HTERT RPE-1 (cell line): ENCODE results near the gene DCLRE1C.
"Not testable (repeated sequence)": the region's sequence is repeated elsewhere in the genome, so short reads cannot be mapped to it uniquely, and the experiment has no call there.

Experiments used
- in situ Hi-C: fragments of 300-500 bp; cut with MboI; formaldehyde crosslinking; loops from 4 replicates; pipeline ENCODE4 v1.14.3; 2020; ENCODE audit warnings: low sequenced_read_pairs

DCLRE1C gene

DNA sequence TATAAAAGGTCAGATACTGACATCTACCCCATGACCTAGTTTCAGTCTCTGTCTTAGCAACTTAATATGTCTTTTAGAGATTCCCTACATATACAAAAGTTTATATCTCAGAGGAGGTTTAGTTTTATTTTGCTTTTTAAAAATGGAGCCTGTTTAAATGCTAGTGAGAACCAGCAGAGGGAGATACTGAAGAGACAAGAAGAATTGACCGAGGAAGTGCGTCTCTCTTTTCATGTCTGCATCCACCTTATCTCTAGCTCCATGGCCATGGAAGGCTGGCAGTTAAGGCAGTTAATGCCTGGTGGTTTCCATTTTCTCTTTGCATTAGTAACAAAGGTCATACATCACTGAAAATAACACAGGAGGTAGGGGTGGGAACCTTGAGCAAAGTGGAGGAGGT, 64.6 kb downstream of the DCLRE1C start:
- in situ Hi-C loops = no loop called here

DNA sequence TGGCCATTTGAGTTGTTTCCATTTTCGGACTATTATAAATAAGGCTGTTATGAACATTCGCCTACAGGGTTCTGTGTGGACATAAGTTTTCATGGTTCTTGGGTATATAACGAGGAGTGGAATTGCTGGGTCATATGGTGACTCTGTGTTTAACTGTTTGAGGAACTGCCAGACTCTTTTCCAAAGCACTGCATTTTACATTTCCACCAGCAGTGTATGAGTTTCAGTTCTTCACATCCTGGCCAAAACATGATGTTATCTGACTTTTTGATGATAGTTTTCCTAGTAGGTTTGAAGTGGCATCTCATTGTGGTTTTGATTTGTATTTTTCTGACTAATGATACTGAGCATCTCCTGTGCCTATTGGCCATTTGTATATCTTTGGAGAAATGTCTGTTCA, 69.8 kb downstream of the DCLRE1C start:
- in situ Hi-C loops = no loop called here

DNA sequence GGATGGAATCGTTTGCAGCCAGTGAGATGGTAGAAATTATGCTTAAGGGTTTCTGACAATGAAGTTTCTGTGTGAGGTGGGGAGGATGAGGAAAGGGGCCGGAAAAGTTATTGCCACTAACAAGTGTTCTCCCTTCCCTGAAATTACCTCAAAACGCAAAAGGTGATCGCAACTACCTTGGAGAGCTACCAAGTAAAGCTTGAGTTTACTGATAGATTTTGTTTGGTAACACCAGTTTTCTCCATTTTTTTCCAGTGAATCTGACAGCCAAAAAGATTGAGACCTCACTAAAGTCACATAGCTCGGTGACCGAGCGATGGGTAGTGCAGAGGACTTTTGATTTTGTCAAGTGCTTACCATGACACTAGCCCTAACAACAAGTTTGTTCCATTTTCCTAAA, 73.7 kb downstream of the DCLRE1C start:
- in situ Hi-C loops = no loop called here

DNA sequence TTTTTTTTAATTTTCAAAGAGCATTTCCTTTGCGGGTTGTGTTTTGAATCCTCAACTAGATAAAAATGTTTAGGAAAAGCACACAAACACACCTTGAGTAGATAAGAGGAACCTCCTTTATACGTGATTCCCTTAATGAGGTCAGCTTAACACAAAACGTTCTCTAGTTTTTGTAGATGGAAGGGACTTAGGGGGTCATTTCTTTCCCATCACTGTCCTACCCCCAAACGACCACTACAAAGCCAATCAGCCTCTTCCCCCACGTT, 74.0 kb downstream of the DCLRE1C start:
- in situ Hi-C loops = no loop called here

DNA sequence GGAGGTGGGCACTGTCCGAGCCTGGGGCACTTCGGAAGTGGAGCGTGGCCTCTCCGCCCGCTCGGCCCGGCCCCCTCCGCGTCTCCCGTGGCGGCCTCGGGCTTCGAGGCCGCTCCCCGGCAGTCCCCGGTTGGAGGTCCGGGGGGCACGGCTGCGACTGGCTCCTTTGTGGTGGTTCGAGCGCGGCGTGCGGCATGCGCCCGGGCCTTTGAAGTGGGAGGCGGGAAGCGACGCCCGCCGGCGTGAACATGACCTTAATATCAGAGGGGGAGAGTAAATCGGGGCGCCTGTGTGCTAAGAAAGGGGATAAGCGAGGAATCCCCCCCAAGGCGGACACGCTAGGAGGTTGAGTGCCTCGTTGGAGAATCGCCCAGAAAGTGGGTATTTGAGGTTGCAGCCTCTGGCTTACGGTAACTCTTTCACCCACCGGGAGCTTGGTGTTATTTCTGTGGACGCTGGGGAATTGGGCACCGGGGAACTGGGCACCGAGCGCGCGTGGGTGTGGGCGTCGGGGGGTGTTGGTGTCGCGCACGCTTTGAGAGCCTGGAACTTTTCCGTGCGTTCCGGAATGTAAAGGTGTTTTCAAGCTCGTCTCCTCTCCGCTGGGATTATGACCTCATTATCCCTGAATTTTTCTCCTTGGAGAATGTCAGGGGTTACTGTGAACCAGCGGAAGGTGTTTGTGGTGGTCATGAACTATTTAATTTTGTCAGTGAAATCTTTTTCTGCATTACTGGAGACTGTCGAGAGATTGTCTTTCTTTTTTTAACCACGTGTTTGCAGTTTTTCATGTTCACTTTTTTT, 74.6 kb downstream of the DCLRE1C start:
- in situ Hi-C loops = no loop called here

DNA sequence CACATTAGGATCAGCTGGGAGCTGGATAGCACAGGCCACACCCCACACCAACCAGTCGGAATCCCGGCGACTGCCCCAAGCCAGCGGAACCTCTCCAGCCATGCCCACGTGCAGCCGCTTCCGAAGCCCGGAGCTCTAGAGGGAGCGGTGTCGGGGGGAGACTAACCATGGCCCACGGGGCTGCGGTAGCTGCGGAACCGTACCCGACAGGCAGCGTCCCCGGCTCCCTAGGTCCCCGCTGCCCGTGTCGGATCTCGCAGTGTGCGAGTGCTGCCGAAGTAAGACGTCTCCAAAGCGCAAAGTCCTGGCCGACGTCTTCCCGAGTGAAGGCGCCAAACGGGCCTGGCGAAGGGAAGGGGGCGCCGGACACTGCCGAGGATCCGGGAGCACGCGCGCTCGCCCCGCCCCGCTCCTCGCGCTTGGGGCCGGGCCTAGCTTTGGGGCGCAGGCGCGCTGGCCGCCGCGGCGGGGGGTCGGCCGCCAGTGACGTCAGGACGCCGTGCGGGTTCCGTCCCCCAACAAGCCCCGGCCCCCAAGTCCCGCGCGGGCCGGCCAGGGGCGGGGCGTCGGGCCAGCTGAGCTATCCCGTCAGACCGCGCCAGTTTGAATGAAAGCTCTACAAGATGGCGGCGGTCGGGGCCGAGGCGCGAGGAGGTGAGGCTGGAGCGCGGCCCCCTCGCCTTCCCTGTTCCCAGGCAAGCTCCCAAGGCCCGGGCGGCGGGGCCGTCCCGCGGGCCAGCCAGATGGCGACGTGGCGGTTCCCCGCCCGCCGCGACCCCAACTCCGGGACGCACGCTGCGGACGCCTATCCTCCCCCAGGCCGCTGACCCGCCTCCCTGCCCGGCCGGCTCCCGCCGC, 75.4 kb downstream of the DCLRE1C start, which contains the start of gene SUV39H2:
Gene SUV39H2, plus strand, starts transcription at position 601 of the 858 bp plus-strand sequence. Its CDS starts 23 bp downstream, at position 624.
- in situ Hi-C loops = no loop called here

DNA sequence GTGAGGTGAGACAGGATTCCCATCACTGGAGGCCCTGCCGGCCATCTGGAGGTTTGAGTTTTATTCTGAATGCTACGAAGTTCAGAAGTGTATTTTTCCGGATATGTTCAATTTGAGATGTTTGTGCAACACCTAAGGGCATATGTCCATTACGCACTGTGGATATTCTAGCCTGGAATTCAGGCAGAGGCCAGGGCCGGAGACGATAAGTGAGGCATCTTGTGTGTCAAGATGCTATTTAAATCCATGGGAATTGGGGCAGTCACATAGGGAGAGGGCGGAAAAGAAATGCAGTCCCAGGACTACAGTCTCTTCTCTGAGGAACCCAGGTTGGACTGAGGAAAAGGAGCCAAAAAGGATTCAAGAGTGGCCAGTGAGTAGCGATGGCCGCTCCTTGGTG, 77.1 kb downstream of the DCLRE1C start:
- in situ Hi-C loops = no loop called here

DNA sequence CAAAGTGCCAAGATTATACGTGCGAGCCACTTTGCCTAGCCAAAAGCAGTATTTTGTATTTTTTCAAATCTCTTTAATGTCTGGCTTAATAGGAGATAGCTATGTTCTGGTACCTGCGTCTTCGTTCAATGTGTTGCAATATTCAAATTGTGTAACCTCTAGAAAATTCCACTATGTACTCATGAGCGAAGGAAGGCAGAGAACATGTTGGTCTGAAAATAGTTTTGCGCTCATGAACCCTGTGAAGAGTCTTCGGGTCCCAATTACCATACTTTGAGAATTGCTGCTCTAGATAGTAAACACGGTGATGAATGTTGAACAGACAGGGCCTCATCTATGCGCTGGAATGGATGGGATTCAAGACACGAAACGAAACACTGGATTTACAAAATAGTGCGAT, 78.0 kb downstream of the DCLRE1C start:
- in situ Hi-C loops = no loop called here

DNA sequence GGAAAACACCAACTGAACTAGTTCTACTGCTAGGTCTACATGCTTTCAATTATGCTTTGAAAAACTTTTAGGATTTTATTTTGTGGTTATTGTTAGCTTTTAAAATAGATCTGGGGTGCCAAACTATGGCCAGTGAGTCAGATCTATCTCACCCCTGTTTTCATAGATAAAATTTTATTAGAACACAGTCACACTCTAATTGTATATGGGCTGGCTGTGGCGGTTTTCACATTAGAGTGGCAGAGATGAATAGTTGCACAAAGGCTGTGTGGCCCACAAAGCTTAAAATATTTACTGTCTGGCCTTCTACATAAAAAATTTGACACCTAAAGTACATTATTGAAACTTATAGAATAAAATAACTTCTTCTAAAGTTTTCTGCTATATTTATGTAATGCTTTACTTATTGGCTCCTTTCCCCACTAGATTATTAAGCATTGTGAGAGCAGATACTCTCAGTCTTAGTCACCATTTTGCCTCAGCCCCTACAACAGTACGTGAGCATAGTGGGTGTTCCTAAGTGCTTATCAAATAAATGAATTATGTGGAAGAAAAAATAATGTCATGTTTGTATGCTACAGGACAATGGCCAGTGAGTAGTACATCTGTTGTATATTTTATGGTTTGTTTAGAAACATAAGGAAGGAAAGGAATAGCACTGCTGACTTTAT, 80.7 kb downstream of the DCLRE1C start:
- in situ Hi-C loops = no loop called here

DNA sequence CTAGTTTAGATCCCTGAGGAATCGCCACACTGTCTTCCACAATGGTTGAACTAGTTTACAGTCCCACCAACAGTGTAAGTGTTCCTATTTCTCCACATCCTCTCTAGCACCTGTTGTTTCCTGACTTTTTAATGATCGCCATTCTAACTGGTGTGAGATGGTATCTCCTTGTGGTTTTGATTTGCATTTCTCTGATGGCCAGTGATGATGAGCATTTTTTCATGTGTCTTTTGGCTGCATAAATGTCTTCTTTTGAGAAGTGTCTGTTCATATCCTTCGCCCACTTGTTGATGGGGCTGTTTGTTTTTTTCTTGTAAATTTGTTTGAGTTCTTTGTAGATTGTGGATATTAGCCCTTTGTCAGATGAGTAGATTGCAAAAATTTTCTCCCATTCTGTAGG, 89.0 kb downstream of the DCLRE1C start:
- in situ Hi-C loops = not testable (repeated sequence)

DNA sequence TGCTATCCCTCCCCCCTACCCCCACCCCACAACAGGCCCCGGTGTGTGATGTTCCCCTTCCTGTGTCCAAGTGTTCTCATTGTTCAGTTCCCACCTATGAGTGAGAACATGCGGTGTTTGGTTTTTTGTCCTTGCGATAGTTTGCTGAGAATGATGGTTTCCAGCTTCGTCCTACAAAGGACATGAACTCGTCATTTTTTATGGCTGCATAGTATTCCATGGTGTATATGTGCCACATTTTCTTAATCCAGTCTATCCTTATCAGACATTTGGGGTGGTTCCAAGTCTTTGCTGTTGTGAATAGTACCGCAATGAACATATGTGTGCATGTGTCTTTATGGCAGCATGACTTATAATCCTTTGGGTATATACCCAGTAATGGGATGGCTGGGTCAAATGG, 89.4 kb downstream of the DCLRE1C start:
- in situ Hi-C loops = not testable (repeated sequence)

DNA sequence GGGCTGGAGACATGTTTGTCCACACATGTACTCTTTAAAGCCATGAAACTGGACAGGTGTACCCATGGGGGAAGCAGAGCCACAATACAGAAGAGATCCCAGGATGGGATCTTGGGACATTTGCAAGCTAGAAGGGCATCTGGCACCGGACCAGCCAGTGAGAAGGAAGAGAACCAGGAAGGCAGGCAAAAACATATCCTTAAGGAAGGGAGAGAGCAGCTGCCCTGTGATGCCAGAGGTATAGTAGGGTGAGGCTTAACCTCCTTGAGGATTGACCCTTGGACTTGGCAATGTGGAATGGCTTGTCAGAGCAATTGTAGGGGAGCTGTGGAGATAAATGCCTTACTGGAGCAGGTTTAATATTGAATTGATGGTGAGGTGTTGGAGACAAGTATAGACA, 93.1 kb downstream of the DCLRE1C start:
- in situ Hi-C loops = no loop called here

DNA sequence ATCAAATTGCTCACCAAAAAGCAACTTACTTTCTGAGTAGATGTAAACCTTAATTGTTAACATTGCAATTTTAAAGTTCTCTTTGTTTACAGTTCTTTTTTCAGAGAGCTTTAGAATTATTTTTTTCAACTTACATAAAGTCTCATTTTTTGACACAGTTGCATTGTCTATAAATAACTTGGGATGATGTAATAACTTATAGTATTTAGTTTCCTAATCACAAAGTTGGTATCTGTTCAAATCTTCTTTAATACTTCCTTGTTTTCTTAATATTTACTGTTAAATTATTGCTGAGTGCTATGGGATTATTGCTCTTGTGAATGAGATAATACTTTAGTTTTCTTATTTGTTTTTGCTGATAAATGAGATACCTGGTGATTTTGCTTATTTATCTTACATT, 94.1 kb downstream of the DCLRE1C start:
- in situ Hi-C loops = no loop called here

DNA sequence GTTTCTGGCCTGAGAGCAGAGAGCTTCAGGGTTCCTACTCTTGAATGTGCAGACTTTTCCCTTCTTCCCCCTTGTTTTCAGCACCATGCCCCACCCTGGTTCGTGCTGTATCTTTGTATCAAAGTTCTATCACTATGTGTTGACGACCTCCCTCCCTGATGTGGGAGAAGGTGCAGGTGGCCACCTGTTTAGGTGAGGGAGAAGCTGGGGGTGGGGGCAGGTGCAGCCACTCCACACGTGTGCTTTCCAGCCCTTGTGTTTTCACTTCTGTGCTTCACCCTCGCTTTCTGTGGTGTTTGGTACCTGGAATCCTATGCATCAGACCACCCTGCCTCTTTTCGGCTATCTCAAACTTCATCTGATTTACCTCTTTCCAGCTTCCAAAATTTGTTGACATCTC, 94.9 kb downstream of the DCLRE1C start:
- in situ Hi-C loops = no loop called here

DNA sequence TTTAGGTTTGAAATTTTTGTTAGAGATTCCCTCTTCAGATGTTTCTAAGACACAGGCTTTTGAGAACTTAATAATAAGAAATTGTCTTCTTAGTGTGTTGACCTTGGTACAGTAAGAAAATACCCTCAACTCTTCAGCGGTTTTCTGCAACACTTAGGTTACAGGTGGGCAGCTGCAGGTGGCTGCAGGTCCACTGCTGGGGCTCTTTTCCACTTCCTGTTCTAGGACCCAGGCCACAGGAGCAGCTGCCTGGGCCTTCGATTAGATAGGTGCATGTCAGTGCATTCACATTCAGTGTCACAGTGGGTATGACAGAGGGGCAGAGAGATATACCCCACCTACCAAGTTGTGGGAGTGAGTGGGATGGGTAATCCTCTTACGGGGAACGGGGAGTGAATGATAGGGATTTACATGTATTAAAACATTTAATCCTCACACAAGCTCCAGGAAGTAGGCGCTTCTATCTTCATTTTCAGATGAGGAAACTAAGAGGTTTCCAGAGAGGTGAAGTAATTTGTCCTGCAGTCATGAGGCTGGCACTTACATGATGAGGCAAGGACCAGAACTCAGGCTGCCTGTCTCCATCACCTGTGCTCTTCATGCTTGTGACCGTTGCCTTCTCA, 95.4 kb downstream of the DCLRE1C start:
- in situ Hi-C loops = no loop called here

DNA sequence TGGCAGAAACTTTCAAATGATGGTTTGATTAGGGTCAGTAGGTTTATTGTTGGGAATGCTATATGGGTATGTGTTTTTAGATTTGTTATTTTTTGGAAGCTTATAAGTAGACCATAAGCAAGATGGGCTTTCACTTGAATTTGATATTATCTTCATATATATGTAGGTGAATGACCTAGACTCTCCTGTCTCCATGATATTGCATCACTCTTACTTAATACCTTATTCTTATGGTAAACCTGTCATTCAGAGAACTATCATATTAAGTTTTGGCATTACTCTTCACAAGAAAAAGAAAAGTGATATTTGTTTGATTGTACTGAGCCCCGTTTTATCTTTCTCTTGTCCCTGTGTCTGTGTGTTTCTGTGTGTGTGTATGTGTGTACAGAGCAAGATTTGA, 98.4 kb downstream of the DCLRE1C start:
- in situ Hi-C loops = no loop called here

DNA sequence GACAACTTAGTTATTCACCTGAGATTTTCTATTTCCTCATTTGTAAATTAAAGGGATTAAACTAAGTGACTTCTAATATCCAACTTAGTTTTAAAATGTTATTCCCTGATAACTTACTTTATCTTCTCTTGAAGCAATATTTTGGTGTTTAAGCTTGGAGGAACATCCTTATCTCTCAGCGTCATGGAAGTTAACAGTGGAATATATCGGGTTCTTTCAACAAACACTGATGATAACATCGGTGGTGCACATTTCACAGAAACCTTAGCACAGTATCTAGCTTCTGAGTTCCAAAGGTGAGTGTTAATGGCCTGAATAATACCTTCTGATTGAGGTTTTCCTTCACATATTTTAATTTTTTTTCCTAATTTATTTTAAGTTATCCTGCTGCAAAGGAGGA, 101.7 kb downstream of the DCLRE1C start:
- in situ Hi-C loops = no loop called here
